Right atrium auricular region (tissue), 2 donors: ENCODE data around the gene LILRA5. TPM values are rescaled to one million over a fixed set of nuclear protein-coding genes. Genes with fewer than 3 reads are reported as not detected.

Source experiments
- DNase-seq: peaks from one replicate; pipeline ENCODE4 v3.0.0-alpha.2; 2019; ENCODE audit warnings: low spot score
- H3K27ac ChIP-seq, 2 donors: fragments of 200-600 bp; sonication (generic); 1 replicate in 1 of 2; 2 replicates in 1 of 2; pipeline ENCODE4 v1.5.1; 2016 to 2019
- H3K27me3 ChIP-seq, 2 donors: fragments of 200-600 bp; sonication (generic); one replicate each; pipeline versions ENCODE4 v1.5.1 to v1.6.0; 2017 to 2019
- H3K36me3 ChIP-seq: fragments of 200-600 bp; sonication (generic); one replicate; pipeline ENCODE4 v1.5.1; 2016
- H3K4me1 ChIP-seq, 2 donors: fragments of 200-600 bp; sonication (generic); one replicate each; pipeline versions ENCODE4 v1.5.1 to v1.6.0; 2017 to 2019
- H3K4me3 ChIP-seq, 2 donors: fragments of 200-600 bp; sonication (generic); 1 replicate in 1 of 2; 2 replicates in 1 of 2; pipeline ENCODE4 v1.5.1; 2017 to 2019; ENCODE audit warnings: mild to moderate bottlenecking in 1 of 2, moderate library complexity in 1 of 2
- H3K9me3 ChIP-seq, 2 donors: fragments of 200-600 bp; sonication (generic); one replicate each; pipeline ENCODE4 v1.5.1; 2019
- total RNA-seq, 2 donors: library from RNA; depleted of rRNA; stranded (reverse); fragments of >200 nt; gene quantifications; one replicate each; pipeline ENCODE4 v1.1.0, GENCODE V29; 2016
- TF ChIP-seq, protein P1 (sequence below), 2 donors: fragments of 200-600 bp; sonication (generic); IDR thresholded peaks; one replicate each; pipeline ENCODE4 v1.5.1; 2019; ENCODE audit warnings: antibody characterized with exemption in 2 of 2

LILRA5 gene
- total RNA-seq, 2 donors from 2014 or later, result 0.93 to 3.6 TPM

DNA sequence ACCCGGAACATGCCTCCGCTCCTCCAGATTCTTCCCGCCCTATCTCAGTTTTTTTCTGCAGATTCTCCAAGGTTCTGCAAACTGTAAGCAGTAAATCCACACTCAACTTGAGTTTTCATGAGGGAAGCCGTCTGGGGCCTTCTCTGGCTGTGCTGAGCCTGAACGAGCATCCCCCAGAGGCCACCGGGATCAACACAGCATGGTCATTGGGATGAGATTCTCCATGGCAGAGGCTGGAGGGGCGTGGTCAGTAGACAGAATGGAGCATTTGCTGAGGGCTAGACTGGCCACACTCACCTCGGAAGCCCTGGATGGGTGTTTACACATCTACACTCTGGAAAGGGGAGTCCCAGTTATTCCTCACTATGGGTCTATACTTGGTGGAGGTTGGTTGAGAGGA, 28.3 kb upstream of the LILRA5 start:
- Histone ChIP-seq H3K4me1 (no peaks in the 10 kb centered on the region), H3K9me3 (no peaks in the 10 kb centered on the region), H3K4me3 (no peak overlapping the region), H3K27ac (no peak overlapping the region), H3K27me3 (no peaks in the 10 kb centered on the region), H3K36me3 (no peaks in the 10 kb centered on the region)
- no peak for DNase-seq
- TF ChIP-seq, protein P1, sequence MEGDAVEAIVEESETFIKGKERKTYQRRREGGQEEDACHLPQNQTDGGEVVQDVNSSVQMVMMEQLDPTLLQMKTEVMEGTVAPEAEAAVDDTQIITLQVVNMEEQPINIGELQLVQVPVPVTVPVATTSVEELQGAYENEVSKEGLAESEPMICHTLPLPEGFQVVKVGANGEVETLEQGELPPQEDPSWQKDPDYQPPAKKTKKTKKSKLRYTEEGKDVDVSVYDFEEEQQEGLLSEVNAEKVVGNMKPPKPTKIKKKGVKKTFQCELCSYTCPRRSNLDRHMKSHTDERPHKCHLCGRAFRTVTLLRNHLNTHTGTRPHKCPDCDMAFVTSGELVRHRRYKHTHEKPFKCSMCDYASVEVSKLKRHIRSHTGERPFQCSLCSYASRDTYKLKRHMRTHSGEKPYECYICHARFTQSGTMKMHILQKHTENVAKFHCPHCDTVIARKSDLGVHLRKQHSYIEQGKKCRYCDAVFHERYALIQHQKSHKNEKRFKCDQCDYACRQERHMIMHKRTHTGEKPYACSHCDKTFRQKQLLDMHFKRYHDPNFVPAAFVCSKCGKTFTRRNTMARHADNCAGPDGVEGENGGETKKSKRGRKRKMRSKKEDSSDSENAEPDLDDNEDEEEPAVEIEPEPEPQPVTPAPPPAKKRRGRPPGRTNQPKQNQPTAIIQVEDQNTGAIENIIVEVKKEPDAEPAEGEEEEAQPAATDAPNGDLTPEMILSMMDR (IDR thresholded peaks at IDR 0.05), result no peak

DNA sequence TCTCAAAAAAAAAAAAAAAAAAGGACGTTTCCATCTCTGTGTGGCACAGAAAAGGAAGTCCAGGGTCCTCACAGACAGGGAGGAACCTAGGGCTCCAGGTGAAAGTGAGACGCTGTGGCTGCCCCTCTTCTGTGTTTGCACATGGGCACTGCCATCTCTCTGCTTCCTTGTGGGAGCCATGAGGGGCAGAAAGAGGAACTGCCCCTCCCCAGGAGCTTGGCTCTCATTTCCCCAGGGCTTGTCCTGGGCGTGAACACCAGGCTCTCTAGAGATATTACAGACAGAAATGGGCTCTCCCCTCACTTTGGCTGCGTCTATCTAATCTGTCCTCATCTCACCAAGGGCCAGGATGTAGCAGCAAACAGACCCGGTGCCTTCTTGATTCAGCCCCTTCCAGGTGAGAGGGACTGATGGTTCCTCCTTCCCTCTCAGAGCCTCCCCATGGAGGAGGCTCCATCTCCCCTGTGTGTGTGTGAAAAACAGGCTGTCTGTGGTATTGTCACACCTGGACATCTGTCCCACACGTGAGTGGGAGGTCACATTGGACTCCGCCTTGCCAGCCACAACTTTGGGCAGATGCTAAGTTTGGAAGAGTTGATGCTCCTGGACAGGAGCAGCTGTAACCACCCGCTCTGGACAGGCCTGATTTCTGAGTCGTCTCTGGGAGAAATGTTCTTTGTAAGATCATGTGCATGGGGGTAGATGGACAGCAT, 26.8 kb upstream of the LILRA5 start:
- Histone ChIP-seq H3K27ac (no peak overlapping the region), H3K4me3 (no peak overlapping the region), H3K36me3 (no peaks in the 10 kb centered on the region), H3K27me3 (no peaks in the 10 kb centered on the region), H3K9me3 (no peaks in the 10 kb centered on the region), H3K4me1 (no peaks in the 10 kb centered on the region)
- TF ChIP-seq, protein P1 (IDR thresholded peaks at IDR 0.05), result no peak
- DNase-seq, result no peak

DNA sequence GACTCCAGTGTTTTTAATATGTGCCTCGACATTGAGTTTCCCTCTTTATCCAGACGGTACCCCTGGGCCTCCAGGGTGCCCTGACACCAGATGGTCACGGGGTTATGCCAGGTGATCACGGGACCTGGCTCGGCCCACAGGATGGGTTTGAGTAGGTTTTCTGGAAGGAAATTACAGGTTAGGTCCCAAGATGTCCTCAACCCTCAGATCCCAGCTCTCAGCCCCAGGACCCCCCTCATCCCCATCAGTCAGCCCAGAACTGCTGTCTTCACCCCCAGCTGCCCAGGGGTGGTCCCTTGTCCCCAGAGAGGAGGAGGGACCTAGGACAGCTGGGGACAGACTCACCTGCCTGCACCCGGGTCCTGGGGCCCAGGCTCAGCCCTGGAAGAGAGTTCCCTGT, 25.6 kb upstream of the LILRA5 start:
- no peaks in the 10 kb centered on the region for H3K27me3 ChIP-seq

DNA sequence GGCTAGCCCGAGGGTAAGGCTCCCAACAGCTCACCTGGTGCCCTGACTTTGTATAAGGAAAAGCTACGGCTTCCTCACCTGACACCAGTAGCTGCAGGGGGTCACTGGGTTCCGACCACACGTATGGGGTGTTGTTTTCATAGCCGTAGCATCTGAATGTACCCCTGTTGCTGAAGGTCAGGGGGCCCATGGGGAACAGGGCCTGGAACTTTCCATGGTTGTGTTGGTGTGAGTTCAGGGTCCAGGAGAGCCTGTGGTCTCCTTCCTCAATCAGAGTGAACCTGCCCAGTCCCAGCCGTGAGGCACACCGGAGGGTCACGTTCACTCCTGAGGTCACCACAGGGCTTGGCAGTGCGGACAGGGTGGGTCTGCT, 24.9 kb upstream of the LILRA5 start:
- no peak for DNase-seq
- no peak overlapping the region for H3K27ac ChIP-seq
- H3K4me3 ChIP-seq, result no peak overlapping the region
- no peaks in the 10 kb centered on the region for H3K36me3 ChIP-seq
- no peaks in the 10 kb centered on the region for H3K9me3 ChIP-seq
- H3K27me3 ChIP-seq, result no peaks in the 10 kb centered on the region
- H3K4me1 ChIP-seq, result no peaks in the 10 kb centered on the region
- TF ChIP-seq, protein P1 (IDR thresholded peaks at IDR 0.05), result no peak

More for the DNA sequence above, 25.6 kb upstream of the LILRA5 start:
- DNase-seq, result no peak
- H3K4me3 ChIP-seq, result no peak overlapping the region
- no peaks in the 10 kb centered on the region for H3K36me3 ChIP-seq
- H3K27ac ChIP-seq, result no peak overlapping the region
- H3K4me1 ChIP-seq, result no peaks in the 10 kb centered on the region
- no peaks in the 10 kb centered on the region for H3K9me3 ChIP-seq
- TF ChIP-seq, protein P1 (IDR thresholded peaks at IDR 0.05), result no peak

DNA sequence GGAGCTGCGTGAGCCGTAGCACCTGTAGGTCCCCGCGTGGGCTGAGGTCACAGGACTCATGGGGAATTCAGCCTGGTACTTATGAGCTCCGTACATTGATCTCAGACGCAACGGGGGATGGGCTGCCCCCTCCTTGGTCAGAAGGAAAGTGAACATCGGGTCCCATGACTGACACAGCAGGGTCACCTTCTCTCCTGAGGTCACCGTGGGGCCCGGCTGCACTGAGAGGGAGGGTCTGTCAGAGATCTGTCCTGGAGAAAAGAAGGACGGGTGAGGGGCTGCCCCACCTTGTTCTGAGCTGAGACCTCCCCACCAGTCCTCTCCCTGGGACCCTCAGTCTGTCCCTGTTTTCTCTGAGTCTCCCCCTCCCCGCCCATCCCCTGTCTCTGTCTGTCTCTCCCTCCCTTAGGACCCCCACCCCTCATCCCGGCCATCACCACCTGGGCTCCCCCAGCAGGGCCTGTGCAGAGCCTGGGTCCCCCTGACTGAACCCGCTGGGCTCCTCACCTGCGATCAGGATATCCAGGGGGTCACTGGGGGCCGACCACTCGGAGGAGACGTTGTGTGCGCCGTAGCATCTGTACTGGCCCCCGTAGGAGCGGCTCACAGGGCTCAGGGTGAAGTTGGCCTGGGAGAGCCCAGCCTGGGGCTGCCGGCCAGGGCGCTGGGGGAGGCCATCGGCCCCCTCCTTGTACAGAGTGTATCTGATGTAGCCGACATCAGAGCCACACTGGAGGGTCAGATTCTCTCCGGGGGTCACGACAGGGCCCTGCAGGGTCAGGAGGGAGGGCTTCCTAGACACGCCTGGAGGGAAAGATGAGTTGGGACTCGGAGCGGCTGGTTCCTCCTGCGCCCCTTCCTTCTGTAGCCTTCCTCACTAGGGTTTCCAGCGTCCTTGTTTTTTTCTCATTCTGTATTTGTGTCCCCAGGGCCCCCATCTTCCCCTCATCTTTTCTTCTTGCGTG, 24.2 kb upstream of the LILRA5 start:
- no peak overlapping the region for H3K27ac ChIP-seq
- no peaks in the 10 kb centered on the region for H3K4me1 ChIP-seq
- no peaks in the 10 kb centered on the region for H3K27me3 ChIP-seq
- TF ChIP-seq, protein P1 (IDR thresholded peaks at IDR 0.05), result no peak
- no peaks in the 10 kb centered on the region for H3K9me3 ChIP-seq
- H3K36me3 ChIP-seq, result no peaks in the 10 kb centered on the region
- H3K4me3 ChIP-seq, result no peak overlapping the region
- no peak for DNase-seq
